Thyroid gland (tissue), 4 donors: ENCODE data around the gene LRFN2.

Source experiments
- CTCF ChIP-seq, 6 experiments: fragments of 200-600 bp in 3 of 6; fragments of 450-650 bp in 3 of 6; sonication (generic) in 3 of 6; IDR thresholded peaks; one replicate each; pipeline ENCODE4 v1.5.1; 2016 to 2019; ENCODE audit warnings: antibody characterized with exemption in 6 of 6, mild to moderate bottlenecking in 2 of 6, inconsistent platforms in 1 of 6, moderate library complexity in 1 of 6
- POLR2A ChIP-seq, 2 donors: fragments of 450-650 bp; IDR thresholded peaks; one replicate each; pipeline ENCODE4 v1.6.1; 2017; ENCODE audit warnings: antibody characterized with exemption in 2 of 2, mild to moderate bottlenecking in 2 of 2, moderate library complexity in 1 of 2

DNA sequence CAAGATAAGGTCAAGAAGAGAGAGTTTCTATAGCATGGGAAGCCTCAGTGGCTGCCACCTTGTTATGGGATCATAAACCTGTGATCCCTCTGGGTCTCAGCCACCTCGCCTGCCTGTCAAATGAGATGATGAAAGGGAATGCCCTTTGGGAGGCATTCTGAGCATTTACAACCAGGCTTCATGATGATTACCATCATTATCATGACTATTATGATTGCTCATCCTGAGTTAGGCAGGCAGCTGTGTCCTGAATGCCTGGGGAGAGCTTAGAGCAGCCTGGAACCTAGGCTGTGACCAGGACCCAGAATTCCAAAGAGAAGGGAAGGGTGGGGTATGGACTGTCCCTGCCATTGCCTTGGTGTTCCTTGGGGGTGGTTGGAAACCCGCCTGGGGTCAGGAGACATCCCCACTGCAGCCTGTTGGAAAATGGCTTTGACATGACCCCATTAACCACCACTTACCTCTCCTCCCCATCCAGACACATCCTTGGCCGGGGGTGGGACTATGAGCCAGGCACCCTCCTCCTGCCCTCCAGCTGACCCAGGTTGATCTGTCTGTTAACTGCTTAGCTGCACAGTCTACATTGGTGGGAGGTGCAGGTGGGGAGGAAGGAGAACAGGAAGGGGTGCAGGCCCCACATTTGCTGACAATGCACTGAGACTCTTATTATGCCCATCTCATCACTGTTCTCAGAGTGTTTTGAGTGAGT is 51.9 kb downstream of the LRFN2 start:
- TF ChIP-seq CTCF (IDR thresholded peaks at IDR 0.05) (no peak), POLR2A (IDR thresholded peaks at IDR 0.05) (no peak)
